Fibroblast of gingiva (primary cell): ENCODE results near the gene PRAC1.

Experiments
- DNase-seq: peaks from one replicate; pipeline ENCODE4 v3.0.0-alpha.2; 2011; ENCODE audit warnings: low read depth

Gene PRAC1

GRCh38 chr17:48704361-48705248, 17.7 kb downstream of the PRAC1 start:
- no peak for DNase-seq

GRCh38 chr17:48701864-48702532, 20.3 kb downstream of the PRAC1 start:
- DNase-seq: no peak

GRCh38 chr17:48693178-48693577, 29.1 kb downstream of the PRAC1 start:
- no peak for DNase-seq

GRCh38 chr17:48692049-48692448, 30.3 kb downstream of the PRAC1 start:
- no peak for DNase-seq

GRCh38 chr17:48690655-48691054, 31.7 kb downstream of the PRAC1 start:
- no peak for DNase-seq

GRCh38 chr17:48681609-48682008, 40.7 kb downstream of the PRAC1 start:
- no peak for DNase-seq

- no peak for DNase-seq
Measured at GRCh38 chr17:48679385-48680096, 42.8 kb downstream of the PRAC1 start.

GRCh38 chr17:48678141-48678971, 44.0 kb downstream of the PRAC1 start:
- DNase-seq: peak; percentile 9

- no peak for DNase-seq
Measured at GRCh38 chr17:48676963-48677558, 45.3 kb downstream of the PRAC1 start.

GRCh38 chr17:48672340-48672739, 50.0 kb downstream of the PRAC1 start:
- no peak for DNase-seq
